A549 (cell line): ENCODE measurements around the gene NCOA3.

Experiments
- BHLHE40 ChIP-seq: IDR thresholded peaks from 2 replicates; pipeline ENCODE4 v1.6.1; 2012; ENCODE audit warnings: low read depth, low read length, inconsistent platforms
- CTCF ChIP-seq: fragments of >200 bp; sonication (Bioruptor Twin); formaldehyde crosslinking; IDR thresholded peaks from 3 replicates; pipeline ENCODE4 v1.5.1; 2016
- HMGXB4 ChIP-seq: fragments of 250-450 bp; sonication (Bioruptor Pico); IDR thresholded peaks from 2 replicates; pipeline ENCODE4 v1.5.0; 2021; ENCODE audit warnings: mild to moderate bottlenecking, moderate library complexity, borderline replicate concordance
- HOXB5 ChIP-seq: fragments of 250-450 bp; sonication (Bioruptor Pico); IDR thresholded peaks from 2 replicates; pipeline ENCODE4 v1.5.0; 2020; ENCODE audit warnings: mild to moderate bottlenecking, moderate library complexity
- JUN ChIP-seq, 2 experiments: fragments of >200 bp; sonication (Bioruptor Twin); formaldehyde crosslinking; IDR thresholded peaks; 2 replicates in 1 of 2; 3 replicates in 1 of 2; pipeline ENCODE4 v1.6.1; 2016 to 2017
- KDM1A ChIP-seq: fragments of 200-600 bp; sonication (generic); IDR thresholded peaks from 2 replicates; pipeline ENCODE4 v1.6.1; 2016; ENCODE audit warnings: low read depth, mild to moderate bottlenecking
- MAX ChIP-seq: IDR thresholded peaks from 2 replicates; pipeline ENCODE4 v1.6.1; 2012
- PBX3 ChIP-seq: IDR thresholded peaks from 2 replicates; pipeline ENCODE4 v1.6.1; 2012
- POLR2A ChIP-seq: IDR thresholded peaks from 2 replicates; pipeline ENCODE4 v1.6.1; 2012; ENCODE audit warnings: mild to moderate bottlenecking, low read length
- RAD21 ChIP-seq, 2 experiments: fragments of >200 bp in 1 of 2; sonication (Bioruptor Twin) in 1 of 2; formaldehyde crosslinking in 1 of 2; IDR thresholded peaks in 1 of 2; conservative IDR thresholded peaks in 1 of 2; 2 replicates in 1 of 2; 3 replicates in 1 of 2; pipeline ENCODE4 v1.6.1; 2012 to 2018; ENCODE audit warnings: inconsistent platforms in 1 of 2
- RCOR1 ChIP-seq: fragments of 150-350 bp; IDR thresholded peaks from 2 replicates; pipeline ENCODE4 v1.6.1; 2014; ENCODE audit warnings: antibody characterized with exemption, low read length, low read depth
- SMC3 ChIP-seq: fragments of >200 bp; sonication (Bioruptor Twin); formaldehyde crosslinking; IDR thresholded peaks from 3 replicates; pipeline ENCODE4 v1.6.1; 2018; ENCODE audit warnings: inconsistent platforms

GRCh38 chr20:47500554-47500953 lies 1.1 kb upstream of the NCOA3 start:
- TF ChIP-seq CTCF (no peak), POLR2A (no peak), RAD21 (conservative IDR thresholded peaks at IDR 0.05 in 1 of 2, IDR thresholded peaks at IDR 0.05 in 1 of 2) (no peak), SMC3 (no peak), BHLHE40 (no peak), PBX3 (no peak), KDM1A (no peak), MAX (no peak), JUN (IDR thresholded peaks at IDR 0.05) (no peak), RCOR1 (no peak), HOXB5 (CRISPR knock-in tag) (no peak), HMGXB4 (no peak)
